Measurements from ENCODE around the gene PRR27.

DNA sequence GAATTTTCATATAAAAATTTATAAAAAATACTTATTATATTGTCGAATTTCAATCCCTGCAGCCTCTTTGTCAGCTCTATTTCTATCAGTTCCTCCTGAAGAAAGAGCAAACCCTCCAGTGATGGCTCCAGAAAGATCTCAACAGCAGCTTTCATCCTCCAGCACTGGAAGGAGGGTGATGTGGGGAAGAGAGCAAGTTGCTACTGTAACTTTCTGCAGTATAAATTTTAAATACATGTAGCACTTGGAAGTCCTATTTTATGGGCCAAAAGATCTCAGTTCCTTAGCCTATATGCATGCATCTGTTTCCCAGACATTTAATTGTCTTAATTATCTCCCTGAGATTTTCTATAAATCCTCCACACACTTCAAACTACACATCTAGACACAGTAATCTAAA, 27.8 kb downstream of the PRR27 start:
- TF ChIP-seq, protein P1, sequence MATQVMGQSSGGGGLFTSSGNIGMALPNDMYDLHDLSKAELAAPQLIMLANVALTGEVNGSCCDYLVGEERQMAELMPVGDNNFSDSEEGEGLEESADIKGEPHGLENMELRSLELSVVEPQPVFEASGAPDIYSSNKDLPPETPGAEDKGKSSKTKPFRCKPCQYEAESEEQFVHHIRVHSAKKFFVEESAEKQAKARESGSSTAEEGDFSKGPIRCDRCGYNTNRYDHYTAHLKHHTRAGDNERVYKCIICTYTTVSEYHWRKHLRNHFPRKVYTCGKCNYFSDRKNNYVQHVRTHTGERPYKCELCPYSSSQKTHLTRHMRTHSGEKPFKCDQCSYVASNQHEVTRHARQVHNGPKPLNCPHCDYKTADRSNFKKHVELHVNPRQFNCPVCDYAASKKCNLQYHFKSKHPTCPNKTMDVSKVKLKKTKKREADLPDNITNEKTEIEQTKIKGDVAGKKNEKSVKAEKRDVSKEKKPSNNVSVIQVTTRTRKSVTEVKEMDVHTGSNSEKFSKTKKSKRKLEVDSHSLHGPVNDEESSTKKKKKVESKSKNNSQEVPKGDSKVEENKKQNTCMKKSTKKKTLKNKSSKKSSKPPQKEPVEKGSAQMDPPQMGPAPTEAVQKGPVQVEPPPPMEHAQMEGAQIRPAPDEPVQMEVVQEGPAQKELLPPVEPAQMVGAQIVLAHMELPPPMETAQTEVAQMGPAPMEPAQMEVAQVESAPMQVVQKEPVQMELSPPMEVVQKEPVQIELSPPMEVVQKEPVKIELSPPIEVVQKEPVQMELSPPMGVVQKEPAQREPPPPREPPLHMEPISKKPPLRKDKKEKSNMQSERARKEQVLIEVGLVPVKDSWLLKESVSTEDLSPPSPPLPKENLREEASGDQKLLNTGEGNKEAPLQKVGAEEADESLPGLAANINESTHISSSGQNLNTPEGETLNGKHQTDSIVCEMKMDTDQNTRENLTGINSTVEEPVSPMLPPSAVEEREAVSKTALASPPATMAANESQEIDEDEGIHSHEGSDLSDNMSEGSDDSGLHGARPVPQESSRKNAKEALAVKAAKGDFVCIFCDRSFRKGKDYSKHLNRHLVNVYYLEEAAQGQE (IDR thresholded peaks at IDR 0.05), result no peak
- TF ChIP-seq TAF1 (conservative IDR thresholded peaks at IDR 0.05), result no peak
- TF ChIP-seq, protein P2, sequence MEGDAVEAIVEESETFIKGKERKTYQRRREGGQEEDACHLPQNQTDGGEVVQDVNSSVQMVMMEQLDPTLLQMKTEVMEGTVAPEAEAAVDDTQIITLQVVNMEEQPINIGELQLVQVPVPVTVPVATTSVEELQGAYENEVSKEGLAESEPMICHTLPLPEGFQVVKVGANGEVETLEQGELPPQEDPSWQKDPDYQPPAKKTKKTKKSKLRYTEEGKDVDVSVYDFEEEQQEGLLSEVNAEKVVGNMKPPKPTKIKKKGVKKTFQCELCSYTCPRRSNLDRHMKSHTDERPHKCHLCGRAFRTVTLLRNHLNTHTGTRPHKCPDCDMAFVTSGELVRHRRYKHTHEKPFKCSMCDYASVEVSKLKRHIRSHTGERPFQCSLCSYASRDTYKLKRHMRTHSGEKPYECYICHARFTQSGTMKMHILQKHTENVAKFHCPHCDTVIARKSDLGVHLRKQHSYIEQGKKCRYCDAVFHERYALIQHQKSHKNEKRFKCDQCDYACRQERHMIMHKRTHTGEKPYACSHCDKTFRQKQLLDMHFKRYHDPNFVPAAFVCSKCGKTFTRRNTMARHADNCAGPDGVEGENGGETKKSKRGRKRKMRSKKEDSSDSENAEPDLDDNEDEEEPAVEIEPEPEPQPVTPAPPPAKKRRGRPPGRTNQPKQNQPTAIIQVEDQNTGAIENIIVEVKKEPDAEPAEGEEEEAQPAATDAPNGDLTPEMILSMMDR (IDR thresholded peaks at IDR 0.05; ENCODE audit: low read depth, low read length, missing input control), result no peak
